Measurements from ENCODE around the gene BOLL. TPM values are rescaled to one million over a fixed set of nuclear protein-coding genes. Genes with fewer than 3 reads are reported as not detected.
A peak's percentile ranks its signal among the peaks of the same experiment; 100 is the strongest.
"Not testable (repeated sequence)": the region's sequence is repeated elsewhere in the genome, so short reads cannot be mapped to it uniquely, and the experiment has no call there.

BOLL gene
- total RNA-seq (not detected in 2 replicates), polyA plus RNA-seq (not detected in 2 replicates), polyA minus RNA-seq (ENCODE audit: low replicate concordance) (not detected in 2 replicates)
- not detected in 2 replicates for polyA plus RNA-seq (2012)

- Histone ChIP-seq H3K27me3 (ENCODE audit: control insufficient read depth, insufficient read depth, low read length) (peaks cover 5% of the 10 kb centered on the region), H3K79me2 (ENCODE audit: control insufficient read depth, insufficient read depth, low read length) (no peaks in the 10 kb centered on the region), H4K20me1 (ENCODE audit: control insufficient read depth, extremely low read depth, insufficient read depth, low read length) (no peaks in the 10 kb centered on the region), H3K36me3 (ENCODE audit: control insufficient read depth, insufficient read depth, low read length) (no peaks in the 10 kb centered on the region), H3K4me3 (replicated peaks in 1 of 4; ENCODE audit: control extremely low read depth in 1 of 4, insufficient read depth in 1 of 4, low read depth in 3 of 4, low read length in 4 of 4) (peak within 1 kb of the TSS in 2 of 4 experiments; percentile 11 to 37), H3K4me2 (ENCODE audit: extremely low read depth, insufficient read depth, low read length) (peak within 1 kb of the TSS; percentile 80), H3K4me1 (ENCODE audit: control insufficient read depth, extremely low read depth, insufficient read depth, low read length) (no peaks in the 10 kb centered on the region), H2AFZ (ENCODE audit: low read length) (no peak within 1 kb of the TSS), H3K9ac (ENCODE audit: insufficient read depth, low read length) (no peak within 1 kb of the TSS), H3K27ac (ENCODE audit: insufficient read depth, low read length) (no peak within 1 kb of the TSS), H3K9me3 (ENCODE audit: control insufficient read depth, insufficient read depth, low read depth, low read length) (no peaks in the 10 kb centered on the region)
- no peak for DNase-seq (ENCODE audit: low read depth in 2 of 2)
- no peak for TF ChIP-seq EZH2 (IDR thresholded peaks at IDR 0.05; ENCODE audit: low read length, missing control alignments)
- no peak for TF ChIP-seq CTCF (conservative IDR thresholded peaks at IDR 0.05 in 1 of 2, IDR thresholded peaks at IDR 0.05 in 1 of 2; ENCODE audit: low read depth in 1 of 2, low read length in 2 of 2)
Measured at GRCh38 chr2:197784956-197785941, at the start of gene BOLL. Gene BOLL (minus strand): TSS chr2:197785319. CDS start chr2:197781850, 3,469 bp downstream.

GRCh38 chr2:197834771-197835170 is 49.7 kb upstream of the BOLL start:
- H3K9ac ChIP-seq (ENCODE audit: insufficient read depth, low read length); H4K20me1 ChIP-seq (ENCODE audit: control insufficient read depth, extremely low read depth, insufficient read depth, low read length); H3K9me3 ChIP-seq (ENCODE audit: control insufficient read depth, insufficient read depth, low read depth, low read length); H3K27ac ChIP-seq (ENCODE audit: insufficient read depth, low read length); H3K79me2 ChIP-seq (ENCODE audit: control insufficient read depth, insufficient read depth, low read length); H3K36me3 ChIP-seq (ENCODE audit: control insufficient read depth, insufficient read depth, low read length); H3K27me3 ChIP-seq (ENCODE audit: control insufficient read depth, insufficient read depth, low read length); H3K4me2 ChIP-seq (ENCODE audit: extremely low read depth, insufficient read depth, low read length); H3K4me3 ChIP-seq (replicated peaks in 1 of 4; ENCODE audit: control extremely low read depth in 1 of 4, insufficient read depth in 1 of 4, low read depth in 3 of 4, low read length in 4 of 4); H3K4me1 ChIP-seq (ENCODE audit: control insufficient read depth, extremely low read depth, insufficient read depth, low read length); H2AFZ ChIP-seq (ENCODE audit: low read length); DNase-seq (ENCODE audit: low read depth in 2 of 2): not testable (repeated sequence)

DNA sequence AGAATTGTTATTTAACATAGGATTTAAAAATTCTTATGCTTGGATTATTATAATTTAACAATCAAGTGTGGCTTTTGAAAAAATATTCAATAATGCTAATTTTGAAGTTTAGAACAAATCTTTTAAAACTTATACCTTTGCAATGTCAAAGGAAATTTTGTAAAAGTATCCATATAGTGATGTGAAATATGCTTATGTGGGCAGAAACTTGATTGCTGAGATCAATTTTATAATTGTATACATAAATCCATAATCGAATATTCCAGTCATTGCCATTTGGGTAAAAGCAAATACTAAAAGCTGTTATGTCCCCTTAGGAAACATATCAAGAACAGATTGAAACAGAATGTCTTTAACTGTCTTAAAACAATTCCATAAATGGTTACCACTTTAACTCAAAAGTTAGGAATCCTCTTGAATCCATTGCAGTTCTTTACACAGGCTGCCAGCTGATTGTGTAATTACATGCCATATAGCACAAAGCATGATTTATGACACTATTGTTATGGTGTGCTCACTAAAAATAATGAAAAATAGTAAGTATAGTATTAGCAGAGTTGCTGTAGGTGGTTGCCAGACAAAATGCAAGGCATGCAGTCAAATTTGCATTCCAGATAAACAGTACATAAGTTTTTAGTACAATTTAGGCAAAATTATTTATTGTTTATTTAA is 43.5 kb upstream of the BOLL start:
- no peak overlapping the region for H3K27ac ChIP-seq (ENCODE audit: insufficient read depth, low read length)

More for the DNA sequence above, 43.5 kb upstream of the BOLL start:
- Histone ChIP-seq H3K9ac (ENCODE audit: insufficient read depth, low read length) (no peak overlapping the region), H3K27me3 (ENCODE audit: control insufficient read depth, insufficient read depth, low read length) (no peaks in the 10 kb centered on the region), H3K9me3 (ENCODE audit: control insufficient read depth, insufficient read depth, low read depth, low read length) (no peaks in the 10 kb centered on the region), H3K4me2 (ENCODE audit: extremely low read depth, insufficient read depth, low read length) (no peak overlapping the region), H3K4me1 (ENCODE audit: control insufficient read depth, extremely low read depth, insufficient read depth, low read length) (no peaks in the 10 kb centered on the region), H2AFZ (ENCODE audit: low read length) (no peak overlapping the region), H3K36me3 (ENCODE audit: control insufficient read depth, insufficient read depth, low read length) (no peaks in the 10 kb centered on the region), H3K4me3 (replicated peaks in 1 of 4; ENCODE audit: control extremely low read depth in 1 of 4, insufficient read depth in 1 of 4, low read depth in 3 of 4, low read length in 4 of 4) (no peak overlapping the region), H4K20me1 (ENCODE audit: control insufficient read depth, extremely low read depth, insufficient read depth, low read length) (no peaks in the 10 kb centered on the region), H3K79me2 (ENCODE audit: control insufficient read depth, insufficient read depth, low read length) (no peaks in the 10 kb centered on the region)
- TF ChIP-seq EZH2 (IDR thresholded peaks at IDR 0.05; ENCODE audit: low read length, missing control alignments): no peak
- no peak for TF ChIP-seq CTCF (conservative IDR thresholded peaks at IDR 0.05 in 1 of 2, IDR thresholded peaks at IDR 0.05 in 1 of 2; ENCODE audit: low read depth in 1 of 2, low read length in 2 of 2)
- peak; percentile 32 to 42 for DNase-seq (ENCODE audit: low read depth in 2 of 2)

Data from fibroblast of lung (primary cell).